ENCODE measurements around the gene BET1L. TPM values are rescaled to one million over a fixed set of nuclear protein-coding genes. Genes with fewer than 3 reads are reported as not detected.

BET1L gene
- total and polyA plus RNA-seq, 12 donors: 16.2 to 89.7 (median 45.5) TPM

GRCh38 chr11:235997-236773 lies 29.0 kb upstream of the BET1L start, which contains the start of gene SIRT3:
SIRT3 (minus strand) TSS chr11:236342; CDS start chr11:236328, 14 bp downstream.
- Histone ChIP-seq H3K27me3 (no peaks in the 10 kb centered on the region), H3K9me3 (replicated peaks in 1 of 3) (no peaks in the 10 kb centered on the region), H3K27ac (peak within 1 kb of the TSS; percentile 55 to 98 (median 95)), H3K4me1 (replicated peaks in 1 of 2) (peaks cover 17 to 26% of the 10 kb centered on the region in 2 donors), H3K4me3 (peak within 1 kb of the TSS; percentile 67 to 99 (median 90)), H3K36me3 (replicated peaks in 1 of 2) (no peaks in the 10 kb centered on the region)
- 0 to 1% (median 0%) methylated on average over 8 to 69 of the region's 70 CpGs for WGBS, 4 donors
- peak; percentile 86 to 92 (median 88) for DNase-seq
- intact Hi-C loops (cut with DNase I): no loop called here
- TF ChIP-seq, protein P1, sequence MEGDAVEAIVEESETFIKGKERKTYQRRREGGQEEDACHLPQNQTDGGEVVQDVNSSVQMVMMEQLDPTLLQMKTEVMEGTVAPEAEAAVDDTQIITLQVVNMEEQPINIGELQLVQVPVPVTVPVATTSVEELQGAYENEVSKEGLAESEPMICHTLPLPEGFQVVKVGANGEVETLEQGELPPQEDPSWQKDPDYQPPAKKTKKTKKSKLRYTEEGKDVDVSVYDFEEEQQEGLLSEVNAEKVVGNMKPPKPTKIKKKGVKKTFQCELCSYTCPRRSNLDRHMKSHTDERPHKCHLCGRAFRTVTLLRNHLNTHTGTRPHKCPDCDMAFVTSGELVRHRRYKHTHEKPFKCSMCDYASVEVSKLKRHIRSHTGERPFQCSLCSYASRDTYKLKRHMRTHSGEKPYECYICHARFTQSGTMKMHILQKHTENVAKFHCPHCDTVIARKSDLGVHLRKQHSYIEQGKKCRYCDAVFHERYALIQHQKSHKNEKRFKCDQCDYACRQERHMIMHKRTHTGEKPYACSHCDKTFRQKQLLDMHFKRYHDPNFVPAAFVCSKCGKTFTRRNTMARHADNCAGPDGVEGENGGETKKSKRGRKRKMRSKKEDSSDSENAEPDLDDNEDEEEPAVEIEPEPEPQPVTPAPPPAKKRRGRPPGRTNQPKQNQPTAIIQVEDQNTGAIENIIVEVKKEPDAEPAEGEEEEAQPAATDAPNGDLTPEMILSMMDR (IDR thresholded peaks at IDR 0.05): peak in 4 of 6 experiments; percentile 17 to 63 (median 46)
- TF ChIP-seq POLR2A (IDR thresholded peaks at IDR 0.05): peak in 1 of 2 donors; percentile 68

DNA sequence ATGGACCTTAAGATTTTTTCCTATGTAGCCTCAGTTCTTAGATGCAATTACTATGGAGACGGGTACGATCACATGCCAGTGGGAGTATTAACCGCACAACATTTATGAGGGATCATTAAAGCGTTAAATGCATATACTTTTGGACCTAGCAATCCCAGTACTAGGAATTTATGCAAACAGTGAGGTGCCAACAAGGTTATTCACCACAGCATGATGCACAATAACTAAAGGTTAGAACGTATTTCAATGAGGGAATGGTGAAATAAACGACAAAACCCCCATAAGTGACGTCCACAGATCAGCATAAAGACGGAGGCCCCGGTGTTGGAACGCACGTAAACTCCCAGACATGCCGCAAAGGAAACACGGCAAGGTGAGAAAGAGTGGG lies 28.4 kb upstream of the BET1L start:
- intact Hi-C loops (cut with DNase I): no loop called here
- peak overlapping the region; percentile 38 to 99 (median 77) for H3K4me3 ChIP-seq
- H3K27me3 ChIP-seq: no peaks in the 10 kb centered on the region
- H3K36me3 ChIP-seq (replicated peaks in 1 of 2): no peaks in the 10 kb centered on the region
- TF ChIP-seq, protein P1 (IDR thresholded peaks at IDR 0.05): no peak
- TF ChIP-seq POLR2A (IDR thresholded peaks at IDR 0.05): no peak
- H3K27ac ChIP-seq: peak overlapping the region in 4 of 5 donors; percentile 53 to 98 (median 85)
- no peak for DNase-seq
- H3K4me1 ChIP-seq (replicated peaks in 1 of 2): peaks cover 17 to 24% of the 10 kb centered on the region in 2 donors
- WGBS, 4 donors: 3 to 7% (median 4%) methylated on average over 13 of the region's 13 CpGs
- no peaks in the 10 kb centered on the region for H3K9me3 ChIP-seq (replicated peaks in 1 of 3)

DNA sequence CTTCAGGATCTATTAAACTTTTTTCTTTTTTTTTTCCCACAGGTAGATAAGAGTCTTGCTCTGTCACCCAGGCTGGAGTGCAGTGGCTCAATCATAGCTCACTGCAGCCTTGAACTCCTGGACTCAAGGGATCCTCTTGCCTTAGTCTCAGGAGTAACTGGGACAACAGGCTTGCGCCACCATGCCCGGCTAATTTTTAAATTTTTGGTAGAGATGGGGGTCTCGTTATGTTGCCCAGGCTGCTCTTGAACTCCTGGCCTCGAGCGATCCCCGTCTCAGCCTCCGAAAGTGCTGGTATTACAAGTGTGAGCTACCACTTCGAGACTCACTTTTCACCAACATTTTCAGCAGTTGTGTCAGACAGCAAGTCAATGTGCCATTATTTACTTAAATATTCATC lies 28.0 kb upstream of the BET1L start:
- 81 to 93% (median 82%) methylated on average over 8 of the region's 8 CpGs for WGBS, 4 donors
- Histone ChIP-seq H3K27ac (no peak overlapping the region), H3K27me3 (no peaks in the 10 kb centered on the region), H3K9me3 (replicated peaks in 1 of 3) (no peaks in the 10 kb centered on the region), H3K4me3 (peak overlapping the region in 2 of 4 donors; percentile 98 to 99), H3K36me3 (replicated peaks in 1 of 2) (no peaks in the 10 kb centered on the region), H3K4me1 (replicated peaks in 1 of 2) (peaks cover 17 to 24% of the 10 kb centered on the region in 2 donors)
- DNase-seq: peak in 2 of 7 donors; percentile 11 to 52
- intact Hi-C loops (cut with DNase I): no loop called here
- no peak for TF ChIP-seq POLR2A (IDR thresholded peaks at IDR 0.05)
- TF ChIP-seq, protein P1 (IDR thresholded peaks at IDR 0.05): no peak

GRCh38 chr11:232783-233565 lies 25.8 kb upstream of the BET1L start:
- H3K9me3 ChIP-seq (replicated peaks in 1 of 3): no peaks in the 10 kb centered on the region
- no peaks in the 10 kb centered on the region for H3K27me3 ChIP-seq
- no peak overlapping the region for H3K27ac ChIP-seq
- H3K4me3 ChIP-seq: no peak overlapping the region
- no peaks in the 10 kb centered on the region for H3K36me3 ChIP-seq (replicated peaks in 1 of 2)
- peak in 1 of 7 donors; percentile 41 for DNase-seq
- intact Hi-C loops (cut with DNase I): no loop called here
- TF ChIP-seq, protein P1 (IDR thresholded peaks at IDR 0.05): no peak
- no peak for TF ChIP-seq POLR2A (IDR thresholded peaks at IDR 0.05)
- WGBS, 4 donors: 88 to 92% (median 90%) methylated on average over 19 to 20 of the region's 20 CpGs
- peaks cover 16% of the 10 kb centered on the region in 2 donors for H3K4me1 ChIP-seq (replicated peaks in 1 of 2)
